Posterior vena cava (tissue), 2 donors: ENCODE measurements around the gene SERHL2. TPM values are rescaled to one million over a fixed set of nuclear protein-coding genes. Genes with fewer than 3 reads are reported as not detected.
"Not testable (repeated sequence)": the region's sequence is repeated elsewhere in the genome, so short reads cannot be mapped to it uniquely, and the experiment has no call there.

Experiments used
- DNase-seq: peaks from one replicate; pipeline ENCODE4 v3.0.0-alpha.2; 2020; ENCODE audit warnings: low spot score
- intact Hi-C, 2 donors: fragments of 100-400 bp; cut with DNase I; formaldehyde crosslinking; loops; one replicate each; pipeline versions ENCODE4 v1.14.1 to v1.14.2; 2022 to 2023
- total RNA-seq, 2 donors: library from RNA; stranded (reverse); fragmentation: NEBNext Ultra II Directional; extraction: Animal tissue kit (Norgen Biotek cat#: 25700); gene quantifications; one replicate each; pipeline ENCODE4 v1.2.1, GENCODE V29; 2021
- donor health status: DM: yes; HTN: yes; CAD: no.
- donor health status: DM: yes; HTN: yes; CAD: no.

SERHL2 gene
- total RNA-seq, 2 donors from 2014 or later = 1.3 to 2.0 TPM

DNA sequence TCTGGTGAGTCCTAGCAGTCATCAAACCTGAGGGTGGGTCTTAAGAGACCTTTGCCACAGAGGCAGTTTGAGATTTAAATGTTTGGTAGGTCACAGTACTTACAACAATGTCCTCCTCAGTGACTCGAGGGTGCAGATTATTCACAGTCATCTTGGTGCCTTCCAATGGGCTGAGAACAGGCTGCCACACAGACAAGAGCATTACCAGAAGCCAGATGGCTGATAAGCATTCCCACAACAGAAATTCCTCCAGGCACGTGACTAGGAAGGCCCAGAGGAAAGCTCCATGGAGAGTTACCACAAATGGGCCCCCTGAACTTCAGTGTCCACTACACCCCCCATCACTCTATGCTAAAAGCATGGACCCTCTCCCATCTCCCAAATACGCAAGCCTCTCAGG, 41.7 kb downstream of the SERHL2 start:
- intact Hi-C loops = loop anchor here in 1 of 2 donors (5.0 kb wide), 1 partner anchor 38 kb away; no protein-coding TSS in a partner anchor

DNA sequence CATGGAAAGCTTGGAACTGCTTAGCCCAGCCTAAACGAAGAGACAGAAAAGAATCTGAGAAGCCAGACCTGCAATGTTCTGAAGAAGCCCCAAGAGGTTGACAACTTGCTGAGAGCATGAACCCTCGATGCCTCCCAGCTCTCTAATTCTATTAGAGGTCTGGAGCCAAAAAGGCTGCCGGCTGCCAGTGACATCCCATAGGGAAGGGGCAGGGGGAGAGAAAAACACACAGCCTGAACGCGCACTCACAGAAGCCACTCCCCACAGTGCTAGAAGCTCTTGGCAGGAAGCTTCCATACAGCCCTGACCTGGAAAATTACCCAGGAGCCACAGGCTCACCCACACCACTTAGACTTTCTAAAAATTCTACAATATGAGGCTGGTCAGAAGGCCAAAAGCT, 42.6 kb downstream of the SERHL2 start:
- intact Hi-C loops = loop anchor here in 1 of 2 donors (5.0 kb wide), 1 partner anchor 39 kb away; no protein-coding TSS in a partner anchor
- DNase-seq = no peak

More for the DNA sequence above, 41.7 kb downstream of the SERHL2 start:
- no peak for DNase-seq

DNA sequence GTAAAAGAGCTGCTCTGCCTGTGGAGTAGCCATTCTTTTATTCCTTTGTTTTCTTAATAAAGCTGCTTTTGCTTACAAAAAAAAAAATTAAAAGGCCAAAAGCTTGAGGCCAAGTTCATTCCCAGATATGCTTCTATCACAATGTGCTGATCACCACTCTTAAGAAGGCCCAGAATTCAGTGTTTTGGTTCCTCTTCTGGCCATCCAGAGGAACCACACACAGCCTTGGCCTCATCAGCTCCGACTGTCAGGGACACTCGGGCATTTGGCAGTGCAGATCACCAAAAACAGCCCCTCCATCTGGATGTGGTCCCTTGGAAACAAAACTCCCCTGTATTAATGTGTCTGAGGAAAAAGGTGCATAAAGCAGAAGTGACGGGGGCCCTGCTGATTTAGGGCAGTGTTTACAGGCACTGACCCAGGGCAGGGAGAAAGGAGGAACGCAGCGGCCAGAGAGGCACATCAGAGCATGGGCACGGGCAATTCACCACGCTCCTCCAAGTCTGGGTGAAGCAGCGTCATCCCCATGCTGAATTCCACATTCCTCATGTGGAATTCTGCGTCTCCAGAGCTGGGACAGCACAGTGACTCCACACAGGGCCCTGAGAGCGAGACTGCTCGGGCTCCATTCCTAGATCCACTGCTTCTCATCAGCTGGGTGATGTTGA, 43.2 kb downstream of the SERHL2 start:
- intact Hi-C loops = loop anchor here in 1 of 2 donors (5.0 kb wide), 1 partner anchor 40 kb away; no protein-coding TSS in a partner anchor
- DNase-seq = no peak

DNA sequence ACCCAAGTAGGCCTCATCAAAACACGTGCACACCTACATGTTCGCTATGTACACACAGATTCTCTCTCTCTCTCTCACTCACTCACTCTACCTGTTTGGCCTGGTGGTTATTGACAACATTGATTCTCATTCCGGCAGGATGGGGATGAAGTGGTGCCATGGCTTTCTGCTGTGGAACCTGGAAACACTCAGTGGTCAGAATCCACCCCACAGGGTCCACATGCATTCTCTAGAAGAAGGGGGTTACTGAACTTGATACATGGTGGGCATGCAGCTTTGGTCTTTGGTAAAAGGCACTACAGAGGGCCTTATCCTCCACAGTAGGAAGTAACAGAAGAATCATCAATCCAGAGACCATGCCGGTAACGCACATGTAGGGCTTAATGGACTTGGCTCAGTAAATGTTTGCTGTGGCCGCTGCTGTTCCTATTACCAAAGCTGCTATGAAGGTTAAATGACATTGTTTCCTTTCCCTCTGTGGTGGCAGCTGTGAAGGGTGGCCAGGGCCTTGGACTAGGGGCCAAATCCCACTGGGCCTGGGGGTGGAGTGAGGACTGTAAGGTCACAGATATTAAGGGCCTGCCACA, 48.2 kb downstream of the SERHL2 start:
- intact Hi-C loops = no loop called here
- no peak for DNase-seq

DNA sequence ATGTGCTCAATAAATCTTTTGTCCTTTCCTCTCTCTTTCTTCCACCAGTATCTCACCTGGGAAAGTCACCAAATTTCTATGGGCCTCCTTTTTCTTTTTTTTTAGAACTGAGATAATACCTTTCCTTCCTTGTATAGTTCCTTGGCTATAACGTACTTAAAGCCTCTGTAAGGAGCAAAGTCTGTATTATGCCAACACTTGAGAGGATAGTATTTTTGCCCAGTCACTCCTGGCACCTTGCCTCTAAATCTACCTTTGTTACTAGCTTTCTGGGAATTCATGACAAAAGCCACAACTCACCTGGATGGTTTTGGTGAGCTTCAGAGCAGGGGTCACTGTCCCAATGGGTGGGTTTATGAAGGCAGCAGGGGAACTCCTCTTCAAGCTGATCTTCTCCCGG, 48.7 kb downstream of the SERHL2 start:
- DNase-seq = no peak
- intact Hi-C loops = no loop called here

DNA sequence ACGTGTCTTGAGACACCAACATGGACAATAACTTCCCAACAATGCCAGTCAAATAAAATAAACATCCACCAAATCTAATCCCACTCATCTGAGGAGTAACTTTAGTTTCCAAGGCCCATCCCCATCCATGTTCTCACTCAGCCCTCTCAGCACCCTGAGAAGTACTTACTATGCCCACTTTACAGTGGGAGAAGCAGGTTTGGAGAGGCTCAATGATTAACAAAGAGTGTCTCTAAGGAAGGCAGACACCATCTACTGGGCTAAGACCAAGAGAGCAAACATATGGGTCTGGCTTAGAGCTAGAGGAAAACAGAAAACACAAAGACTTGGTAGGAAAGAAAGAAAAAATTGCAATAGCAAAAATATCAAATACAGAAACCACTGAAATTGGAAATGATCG, 49.7 kb downstream of the SERHL2 start:
- intact Hi-C loops = no loop called here

DNA sequence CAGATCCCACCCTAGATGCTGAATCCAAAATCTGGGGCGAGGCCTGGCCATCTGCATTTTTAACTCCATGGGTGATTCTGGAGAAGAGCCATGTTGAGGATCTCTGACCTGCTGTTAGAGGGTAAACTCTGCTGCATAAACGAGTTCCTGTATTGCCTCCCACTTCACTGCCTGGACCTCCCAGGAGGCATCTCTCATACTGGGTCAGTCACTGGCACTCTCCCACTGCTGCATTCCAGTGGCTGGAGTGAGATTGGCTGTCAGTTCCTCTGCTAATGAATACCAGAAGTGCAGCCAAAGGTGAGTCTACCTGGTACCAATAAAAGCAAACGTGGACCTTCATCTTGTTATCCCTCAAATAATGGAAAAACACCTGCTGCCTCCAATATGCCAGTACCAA, 50.6 kb downstream of the SERHL2 start:
- DNase-seq = no peak
- intact Hi-C loops = no loop called here

More for the DNA sequence above, 49.7 kb downstream of the SERHL2 start:
- no peak for DNase-seq

DNA sequence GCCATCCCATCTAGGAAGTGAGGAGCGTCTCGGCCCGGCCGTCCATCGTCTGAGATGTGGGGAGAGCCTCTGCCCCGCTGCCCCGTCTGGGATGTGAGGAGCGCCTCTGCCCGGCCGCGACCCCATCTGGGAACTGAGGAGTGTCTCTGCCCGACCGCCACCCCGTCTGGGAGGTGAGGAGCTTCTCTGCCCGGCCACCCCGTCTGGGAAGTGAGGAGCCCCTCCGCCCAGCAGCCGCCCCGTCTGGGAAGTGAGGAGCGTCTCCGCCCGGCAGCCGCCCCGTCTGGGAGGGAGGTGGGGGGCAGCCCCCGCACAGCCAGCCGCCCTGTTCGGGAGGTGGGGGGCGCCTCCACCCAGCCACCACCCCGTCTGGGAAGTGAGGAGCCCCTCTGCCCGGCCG, 53.9 kb downstream of the SERHL2 start:
- intact Hi-C loops, DNase-seq: not testable (repeated sequence)

DNA sequence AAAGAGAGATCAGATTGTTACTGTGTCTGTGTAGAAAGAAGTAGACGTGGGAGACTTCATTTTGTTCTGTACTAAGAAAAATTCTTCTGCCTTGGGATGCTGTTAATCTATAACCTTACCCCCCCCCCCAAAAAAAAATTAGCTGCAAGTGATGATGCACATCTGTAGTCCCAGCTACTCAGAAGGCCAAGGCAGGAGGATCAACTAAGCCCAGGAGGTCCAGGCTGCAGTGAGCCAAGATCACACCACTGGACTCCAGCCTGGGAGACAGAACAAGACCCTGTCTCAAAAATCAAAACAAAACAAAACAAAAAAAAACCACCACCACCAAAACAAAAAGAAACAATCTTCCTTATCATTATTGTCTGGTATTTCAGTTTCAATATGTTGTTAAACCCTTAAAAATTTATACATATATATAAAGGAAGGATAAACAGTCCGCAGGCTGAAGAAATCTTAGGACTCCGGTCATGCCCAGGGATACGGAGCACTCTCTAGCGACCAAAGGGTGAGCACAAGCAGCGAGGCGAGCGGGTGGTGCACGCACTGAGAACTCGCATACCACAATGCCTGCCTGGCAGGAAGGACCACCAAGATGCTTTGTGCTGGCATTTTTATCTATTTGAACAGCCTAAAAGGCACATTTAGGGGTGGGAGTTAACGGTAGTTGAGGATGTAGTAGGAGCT, 54.5 kb downstream of the SERHL2 start:
- intact Hi-C loops = no loop called here
- DNase-seq = no peak

DNA sequence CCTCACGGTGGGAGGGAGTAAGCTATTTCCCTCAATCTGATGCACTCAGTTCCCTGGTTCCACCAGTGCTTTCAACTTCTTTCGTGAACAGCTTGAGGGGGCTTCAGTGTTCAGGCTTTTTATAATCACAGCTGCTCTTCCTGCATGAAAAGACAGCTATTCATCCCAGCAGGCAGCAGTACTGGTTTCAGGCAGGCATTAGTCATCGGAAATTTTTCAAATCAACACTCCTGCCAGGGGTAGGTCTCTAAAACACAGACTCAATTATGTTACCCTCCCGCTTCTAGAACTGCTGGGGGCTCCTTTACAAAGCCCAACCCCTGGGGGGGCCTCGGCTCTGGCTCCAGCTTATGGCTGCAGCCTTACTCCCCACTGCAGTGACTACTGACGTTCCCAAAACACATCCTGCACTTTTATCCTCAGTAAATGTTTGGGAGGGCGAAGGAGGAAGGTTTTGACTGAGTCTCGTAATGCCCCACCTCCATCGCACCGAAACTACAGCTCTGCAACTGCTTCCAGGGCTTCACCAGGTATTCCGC, 55.1 kb downstream of the SERHL2 start:
- intact Hi-C loops = no loop called here
- DNase-seq = no peak

DNA sequence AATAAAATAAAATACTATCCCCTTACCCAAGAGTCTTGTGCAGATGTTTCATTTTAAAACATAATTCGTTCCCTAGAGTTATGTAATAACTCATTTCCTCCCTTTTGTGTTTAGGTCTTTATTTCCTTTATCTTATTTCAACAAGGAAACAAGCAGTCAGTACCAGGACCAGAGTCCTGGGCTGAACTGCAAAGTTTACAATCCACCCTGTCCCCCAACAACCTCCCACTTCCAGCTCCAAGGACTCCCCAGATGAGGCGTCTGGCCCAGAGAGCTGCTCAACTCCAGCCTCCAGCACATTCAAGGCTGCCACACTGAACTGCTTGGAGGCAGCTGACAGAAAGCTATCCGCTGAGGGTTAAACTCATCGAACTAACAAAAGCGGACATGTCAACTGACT, 56.4 kb downstream of the SERHL2 start:
- intact Hi-C loops = no loop called here
- no peak for DNase-seq

DNA sequence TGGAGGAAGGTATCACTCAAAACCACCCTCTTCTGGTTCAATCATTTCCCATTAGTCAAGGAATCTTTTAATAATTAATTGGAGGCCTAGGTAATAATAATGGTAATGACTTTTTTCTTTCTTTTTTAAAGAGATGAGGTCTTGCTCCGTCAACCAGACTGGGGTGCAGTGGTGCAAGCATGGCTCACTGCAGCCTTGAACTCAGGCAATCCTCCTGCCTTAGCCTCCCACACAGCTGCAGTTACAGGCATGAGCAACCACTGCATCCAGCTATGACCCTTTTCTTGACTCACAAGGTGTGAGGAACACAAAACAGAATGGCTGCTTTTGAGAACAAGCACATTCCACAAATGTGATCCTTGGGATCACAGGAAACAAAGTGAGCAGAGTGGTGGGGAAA, 57.3 kb downstream of the SERHL2 start:
- DNase-seq = no peak
- intact Hi-C loops = no loop called here

DNA sequence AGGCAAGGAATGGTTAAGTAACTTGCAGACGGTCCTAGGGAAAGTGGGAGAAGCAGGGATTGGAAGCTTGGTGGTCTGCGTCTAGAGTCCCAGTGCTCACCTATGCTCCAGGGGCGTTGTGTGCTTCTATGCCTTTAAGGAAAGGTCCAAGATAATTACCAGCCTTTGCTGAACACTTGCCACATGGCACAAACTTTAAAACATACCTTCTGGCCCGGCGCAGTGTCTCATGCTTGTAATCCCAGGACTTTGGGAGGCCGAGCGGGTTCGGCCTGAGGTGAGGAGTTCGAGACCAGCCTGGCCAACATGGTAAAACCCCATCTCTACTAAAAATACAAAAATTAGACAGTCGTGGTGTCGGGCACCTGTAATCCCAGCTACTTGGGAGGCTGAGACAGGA, 58.6 kb downstream of the SERHL2 start:
- intact Hi-C loops = no loop called here
- DNase-seq = no peak

DNA sequence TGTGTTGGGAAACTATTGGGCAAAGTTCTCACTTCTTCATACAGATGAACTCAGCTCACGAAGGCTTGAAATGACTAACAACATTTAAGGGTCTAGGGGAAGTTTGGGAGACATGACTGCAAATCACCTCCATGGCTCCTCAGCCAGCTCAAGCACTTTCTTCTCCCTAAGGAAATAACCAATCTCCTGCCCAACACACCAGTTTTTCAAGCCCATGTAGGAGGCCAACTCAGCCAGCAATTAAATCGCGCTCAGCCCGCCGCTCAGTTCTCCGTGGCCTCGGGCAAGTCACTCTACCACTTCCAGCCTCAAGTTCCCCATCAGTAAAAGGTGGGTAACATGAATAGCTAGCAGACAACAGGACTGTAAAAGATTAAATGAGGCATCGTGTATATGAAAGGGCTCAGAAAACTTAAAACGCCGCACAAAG, 60.1 kb downstream of the SERHL2 start:
- intact Hi-C loops = no loop called here

DNA sequence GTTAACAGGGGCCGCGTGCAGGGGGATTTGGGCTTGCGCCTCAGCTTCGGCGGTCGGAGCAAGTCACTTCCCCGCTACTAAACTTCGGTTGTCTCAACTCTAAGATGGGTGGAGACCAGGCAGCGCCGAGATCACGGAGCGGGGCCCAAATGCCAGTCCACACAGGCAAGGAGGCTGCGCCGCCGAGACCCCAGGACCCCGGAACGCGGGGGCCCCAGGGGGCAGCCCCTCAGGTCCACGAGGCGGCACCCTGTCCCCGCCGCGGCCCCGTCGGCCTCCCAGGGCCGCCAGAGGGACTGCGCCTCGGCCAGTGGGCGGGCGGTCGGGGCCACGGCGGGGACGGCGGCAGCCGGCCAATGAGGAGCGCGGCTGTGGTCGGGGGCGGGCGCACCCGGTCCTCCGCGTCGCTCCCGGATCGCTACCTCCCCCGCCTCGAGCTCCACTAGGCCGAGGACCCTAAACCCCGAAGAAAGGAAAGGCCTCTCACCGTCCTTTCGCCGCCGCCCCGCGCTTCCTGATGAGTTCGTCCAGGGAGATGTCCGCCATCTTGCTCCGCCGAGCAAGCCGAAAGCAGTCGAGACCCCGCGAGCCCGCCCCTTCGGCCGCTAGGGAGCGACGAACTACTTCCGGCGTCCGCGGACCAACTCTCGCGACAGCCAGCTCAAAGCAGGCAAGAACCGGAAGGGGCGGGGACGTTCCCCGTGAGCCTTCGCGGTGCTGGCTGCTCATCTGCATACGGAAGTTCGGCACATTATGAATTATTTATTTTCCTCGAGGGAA, 60.7 kb downstream of the SERHL2 start, which contains the start of gene POLDIP3:
Gene POLDIP3, minus strand, starts transcription at position 572 of the 780 bp plus-strand sequence. Its CDS starts 26 bp downstream, at position 546.
- intact Hi-C loops = no loop called here
- peak; percentile 100 for DNase-seq

More for the DNA sequence above, 60.1 kb downstream of the SERHL2 start:
- no peak for DNase-seq

DNA sequence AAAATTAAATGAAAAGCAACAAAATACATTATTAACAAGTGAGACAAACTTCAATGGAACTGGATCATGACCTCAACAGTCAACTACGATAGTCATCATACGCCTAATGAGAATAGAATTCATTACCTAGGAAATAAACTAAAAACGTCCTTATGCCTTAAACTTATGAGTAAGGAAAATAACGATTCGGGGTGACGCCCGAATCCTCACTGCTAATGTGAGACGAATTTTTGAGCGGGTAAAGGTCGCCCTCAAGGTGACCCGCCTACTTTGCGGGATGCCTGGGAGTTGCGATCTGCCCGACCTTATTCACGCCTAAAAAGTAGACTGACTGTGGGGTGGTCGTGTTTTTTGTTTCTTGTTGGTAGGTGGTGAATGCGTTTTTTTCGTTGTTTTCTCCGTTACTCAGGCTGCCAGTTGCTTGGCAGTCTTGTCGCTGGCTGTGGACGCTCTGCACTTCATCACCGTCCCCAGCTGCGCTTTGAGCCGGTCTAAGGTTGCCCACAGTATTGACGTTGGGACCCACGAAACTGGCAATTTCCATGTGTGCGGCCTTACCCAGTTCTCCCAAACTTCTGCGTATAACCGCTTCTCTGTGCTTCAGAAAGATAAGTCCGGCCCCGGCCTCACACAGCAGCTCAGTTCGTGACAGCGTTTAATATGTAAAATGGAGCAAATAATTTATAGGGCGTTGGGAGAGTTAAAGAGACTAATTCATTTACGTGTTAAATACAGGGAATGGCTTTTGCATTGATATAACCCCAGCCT, 61.5 kb downstream of the SERHL2 start:
- intact Hi-C loops = no loop called here

DNA sequence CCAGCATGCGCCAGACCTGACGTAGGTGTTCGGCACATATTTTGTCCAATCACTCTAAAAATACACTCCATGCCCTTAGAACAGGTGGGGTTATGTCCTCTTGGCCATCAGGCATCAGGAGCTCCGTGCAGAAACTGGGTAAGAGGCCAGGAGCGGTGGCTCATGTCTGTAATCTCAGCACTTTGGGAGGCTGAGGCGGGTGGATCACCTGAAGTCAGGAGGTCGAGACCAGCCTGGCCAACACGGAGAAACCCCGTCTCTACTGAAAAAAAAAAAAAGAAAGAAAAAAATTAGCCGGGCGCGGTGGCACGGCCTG, 62.1 kb downstream of the SERHL2 start:
- intact Hi-C loops, DNase-seq: not testable (repeated sequence)

More for the DNA sequence above, 61.5 kb downstream of the SERHL2 start:
- peak; percentile 95 for DNase-seq

DNA sequence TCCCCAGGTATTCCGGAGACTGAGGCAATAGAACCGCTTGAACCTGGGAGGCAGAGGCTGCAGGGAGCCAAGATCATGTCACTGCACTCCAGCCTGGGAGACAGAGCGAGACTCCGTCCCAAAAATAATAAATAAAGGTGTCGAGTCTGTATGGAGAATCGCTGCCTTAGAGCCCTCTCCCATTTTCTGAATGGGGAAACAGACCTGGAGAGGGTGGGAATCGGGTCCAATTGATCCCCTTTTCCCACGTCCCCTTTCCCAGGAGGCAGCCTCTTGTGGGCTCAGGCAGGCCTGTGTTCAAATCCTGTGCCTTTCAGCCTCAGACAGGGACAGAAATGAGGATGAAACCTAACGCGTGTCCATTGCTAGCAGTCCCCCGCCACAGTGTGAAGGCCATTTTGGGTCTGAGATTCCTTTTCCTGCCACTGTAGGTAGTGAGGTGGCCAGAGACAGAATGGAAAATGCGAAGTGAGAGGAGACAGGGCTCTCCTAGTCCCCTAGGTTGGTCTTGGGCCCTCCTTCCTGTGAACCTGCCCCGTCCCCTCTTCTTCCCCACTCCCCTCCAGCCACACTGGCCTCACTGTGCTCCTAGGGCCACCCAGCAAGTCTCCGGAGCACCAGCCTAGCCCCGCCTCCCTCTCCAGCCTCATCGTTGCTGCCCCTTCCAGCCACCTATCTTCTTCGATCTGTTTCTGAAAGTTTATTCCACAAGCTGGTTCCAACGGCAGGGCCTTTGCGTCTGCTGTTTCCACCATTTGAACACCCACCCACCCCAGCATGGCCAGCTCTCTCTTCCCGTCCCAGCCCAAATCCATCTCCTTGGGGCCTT, 63.6 kb downstream of the SERHL2 start:
- intact Hi-C loops = no loop called here
- no peak for DNase-seq
